Measurements from ENCODE around the gene TRANK1. TPM values are rescaled to one million over a fixed set of nuclear protein-coding genes. Genes with fewer than 3 reads are reported as not detected.

TRANK1 gene
- total and polyA plus RNA-seq, 2 of the 8 experiments (the other 6 are each of a cell fraction or from before 2014, with no cell fraction given) = 2.9 to 8.8 TPM

- Histone ChIP-seq H2BK12ac (ENCODE audit: low read depth, low read length) (no peak overlapping the region), H3K27me3 (replicated peaks in 1 of 4; ENCODE audit: control insufficient read depth in 3 of 4, extremely low read depth in 1 of 4, insufficient read depth in 3 of 4, low read length in 3 of 4) (no peaks in the 10 kb centered on the region), H2BK5ac (ENCODE audit: low read depth, low read length) (no peak overlapping the region), H3K79me1 (ENCODE audit: low read depth, low read length) (no peaks in the 10 kb centered on the region), H4K20me1 (replicated peaks in 1 of 2; ENCODE audit: control insufficient read depth in 1 of 2, insufficient read depth in 2 of 2, low read length in 2 of 2) (no peaks in the 10 kb centered on the region), H3K9me3 (ENCODE audit: insufficient read depth in 2 of 2, low read depth in 1 of 2, low read length in 1 of 2) (no peaks in the 10 kb centered on the region), H3K27ac (ENCODE audit: low read depth, low read length) (no peak overlapping the region), H3K4ac (replicated peaks; ENCODE audit: insufficient read length, low read depth, low read length) (no peak overlapping the region), H3K36me3 (ENCODE audit: control insufficient read depth in 2 of 4, insufficient read depth in 4 of 4, low read length in 3 of 4) (no peaks in the 10 kb centered on the region), H3K9ac (replicated peaks in 1 of 4; ENCODE audit: extremely low read depth in 1 of 4, low read depth in 3 of 4, low read length in 3 of 4) (no peak overlapping the region), H3K4me1 (replicated peaks in 1 of 4; ENCODE audit: control insufficient read depth in 3 of 4, insufficient read depth in 4 of 4, low read length in 3 of 4) (no peaks in the 10 kb centered on the region), H4K91ac (replicated peaks; ENCODE audit: insufficient read length, low read length) (no peak overlapping the region), H3K79me2 (ENCODE audit: control insufficient read depth in 1 of 2, insufficient read depth in 2 of 2, low read length in 2 of 2) (no peaks in the 10 kb centered on the region), H3K23ac (ENCODE audit: insufficient read length) (no peak overlapping the region), H3K23me2 (ENCODE audit: low read depth, low read length) (no peaks in the 10 kb centered on the region), H2BK20ac (ENCODE audit: low read length) (no peak overlapping the region), H2AK5ac (ENCODE audit: low read depth, low read length) (no peak overlapping the region), H3K4me2 (ENCODE audit: insufficient read depth in 1 of 2, low read depth in 2 of 2, low read length in 2 of 2) (no peak overlapping the region), H2AFZ (ENCODE audit: low read length) (no peak overlapping the region), H3K14ac (ENCODE audit: insufficient read length) (no peak overlapping the region), H3K18ac (ENCODE audit: extremely low read depth, low read length) (no peak overlapping the region), H3K4me3 (ENCODE audit: extremely low read depth in 1 of 4, insufficient read depth in 2 of 4, low read depth in 3 of 4, low read length in 4 of 4) (no peak overlapping the region), H2BK15ac (ENCODE audit: low read length) (no peak overlapping the region), H4K8ac (ENCODE audit: extremely low read depth, insufficient read depth, low read length) (no peak overlapping the region), H4K5ac (ENCODE audit: insufficient read length, low read depth, low read length) (no peak overlapping the region), H2BK120ac (replicated peaks; ENCODE audit: low read depth, low read length) (no peak overlapping the region), H3K56ac (replicated peaks; ENCODE audit: insufficient read length, low read depth, low read length) (no peak overlapping the region)
- ChIA-PET POLR2A (ENCODE audit: partially characterized antibody) (interaction anchor here (1.3 kb wide), 1 partner anchor 18 kb away, joined by 3 read pairs; no protein-coding TSS in a partner anchor), CTCF (ENCODE audit: partially characterized antibody) (interaction anchor here (0.7 to 9.1 kb wide), 17 partner anchors 10 to 176 kb away, joined by 3 to 125 read pairs (median 4); partner anchors contain the start of gene EPM2AIP1)
- 91% methylated on average over 3 of the region's 3 CpGs; no CpG with 5 or more reads in 1 of the 2 experiments for WGBS, 2 experiments (ENCODE audit: extremely low coverage in 1 of 2, insufficient coverage in 1 of 2, insufficient read length in 1 of 2, insufficient replicate concordance in 2 of 2, low coverage in 1 of 2, low lambda C conversion rate in 2 of 2, missing lambda C conversion rate in 1 of 2)
- DNase-seq (ENCODE audit: low read depth in 1 of 2, low spot score in 2 of 2) (peak in 1 of 2 experiments; percentile 37), FAIRE-seq (no peak)
- TF ChIP-seq KDM4A (IDR thresholded peaks at IDR 0.05; ENCODE audit: low read depth, low read length, severe bottlenecking) (no peak), NRF1 (IDR thresholded peaks at IDR 0.05; ENCODE audit: low read depth, low read length) (no peak), FOSL1 (IDR thresholded peaks at IDR 0.05; ENCODE audit: insufficient read depth, low read depth, low read length) (no peak), EGR1 (IDR thresholded peaks at IDR 0.05; ENCODE audit: borderline replicate concordance, low read depth, low read length) (no peak), RAD21 (IDR thresholded peaks at IDR 0.05 in 1 of 2, conservative IDR thresholded peaks at IDR 0.05 in 1 of 2; ENCODE audit: low read depth in 2 of 2, low read length in 2 of 2) (no peak), TAF1 (IDR thresholded peaks at IDR 0.05; ENCODE audit: low read depth, low read length) (no peak), RXRA (IDR thresholded peaks at IDR 0.05; ENCODE audit: insufficient read depth, low read depth, low read length) (no peak), EP300 (IDR thresholded peaks at IDR 0.05; ENCODE audit: borderline replicate concordance in 1 of 2, low read depth in 2 of 2, low read length in 2 of 2) (no peak), BRCA1 (IDR thresholded peaks at IDR 0.05; ENCODE audit: low read depth, low read length) (no peak), TCF12 (IDR thresholded peaks at IDR 0.05; ENCODE audit: low read depth, low read length) (no peak), JUN (IDR thresholded peaks at IDR 0.05; ENCODE audit: low read depth, low read length) (no peak), MAFK (IDR thresholded peaks at IDR 0.05; ENCODE audit: low read depth, low read length) (no peak), SRF (IDR thresholded peaks at IDR 0.05; ENCODE audit: low read depth, low read length) (no peak), E2F6 (IDR thresholded peaks at IDR 0.05) (no peak)
These were observed 39.3 kb downstream of the TRANK1 start for GRCh38 chr3:36905545-36905944.

Measured in H1 (cell line).